ENCODE measurements around the gene PANK1.
"Not testable (repeated sequence)": the region's sequence is repeated elsewhere in the genome, so short reads cannot be mapped to it uniquely, and the experiment has no call there.

Gene PANK1

GRCh38 chr10:89566095-89566950 lies 78.7 kb downstream of the PANK1 start:
- no peak for DNase-seq

GRCh38 chr10:89565180-89565579 lies 79.9 kb downstream of the PANK1 start:
- no peak for DNase-seq

- DNase-seq = no peak
Observed at GRCh38 chr10:89563861-89564478, 81.1 kb downstream of the PANK1 start.

- no peak for DNase-seq
Observed at GRCh38 chr10:89563311-89563710, 81.7 kb downstream of the PANK1 start.

- no peak for DNase-seq
Observed at GRCh38 chr10:89556600-89556999, 88.4 kb downstream of the PANK1 start.

GRCh38 chr10:89555688-89556445 lies 89.2 kb downstream of the PANK1 start:
- DNase-seq = no peak

- DNase-seq = no peak
Observed at GRCh38 chr10:89554433-89554832, 90.6 kb downstream of the PANK1 start.

GRCh38 chr10:89553064-89553734 lies 91.8 kb downstream of the PANK1 start:
- no peak for DNase-seq

GRCh38 chr10:89552213-89552612 lies 92.8 kb downstream of the PANK1 start:
- no peak for DNase-seq

- no peak for DNase-seq
Observed at GRCh38 chr10:89550509-89550908, 94.5 kb downstream of the PANK1 start.

- no peak for DNase-seq
Observed at GRCh38 chr10:89549510-89549909, 95.5 kb downstream of the PANK1 start.

- DNase-seq = no peak
Observed at GRCh38 chr10:89548673-89549072, 96.4 kb downstream of the PANK1 start.

- no peak for DNase-seq
Observed at GRCh38 chr10:89547853-89548513, 97.1 kb downstream of the PANK1 start.

- not testable (repeated sequence) for DNase-seq
Observed at GRCh38 chr10:89546651-89547050, 98.4 kb downstream of the PANK1 start.

GRCh38 chr10:89543841-89544240 lies 101.2 kb downstream of the PANK1 start:
- DNase-seq = no peak

- DNase-seq = no peak
Observed at GRCh38 chr10:89540420-89540949, 104.6 kb downstream of the PANK1 start.

GRCh38 chr10:89537364-89537763 lies 107.7 kb downstream of the PANK1 start:
- DNase-seq = no peak

GRCh38 chr10:89536013-89536354 lies 109.1 kb downstream of the PANK1 start:
- DNase-seq = no peak

- no peak for DNase-seq
Observed at GRCh38 chr10:89535171-89536012, 109.7 kb downstream of the PANK1 start, which contains the start of gene SLC16A12. Gene SLC16A12, minus strand, starts transcription at chr10:89535594. Its CDS starts 73,016 bp downstream, at chr10:89462578.

GRCh38 chr10:89534826-89535166 lies 110.2 kb downstream of the PANK1 start:
- DNase-seq = no peak

All from GDM1 (cell line).